ENCODE measurements around the gene KLK10.

DNA sequence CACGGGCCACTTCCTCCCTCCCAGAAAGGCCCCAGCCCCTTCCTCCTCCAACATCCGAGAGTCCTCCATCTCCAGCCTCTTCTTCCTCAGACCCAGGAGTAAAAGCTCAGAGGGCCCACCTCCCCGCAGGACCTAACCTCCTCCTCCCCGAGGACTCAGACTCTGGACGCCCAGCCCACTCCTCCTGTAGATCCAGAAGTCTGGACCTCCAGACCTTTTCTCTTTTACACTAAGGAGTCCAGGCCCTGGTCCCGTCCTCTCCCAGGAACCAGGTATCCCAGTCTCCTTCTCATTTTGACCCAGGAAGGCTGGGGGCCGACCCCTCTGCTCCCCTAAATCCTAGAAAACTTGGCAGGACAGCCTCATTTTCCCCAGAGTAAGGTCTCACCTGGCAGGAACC lies 16.2 kb downstream of the KLK10 start:
- TF ChIP-seq, protein P1, sequence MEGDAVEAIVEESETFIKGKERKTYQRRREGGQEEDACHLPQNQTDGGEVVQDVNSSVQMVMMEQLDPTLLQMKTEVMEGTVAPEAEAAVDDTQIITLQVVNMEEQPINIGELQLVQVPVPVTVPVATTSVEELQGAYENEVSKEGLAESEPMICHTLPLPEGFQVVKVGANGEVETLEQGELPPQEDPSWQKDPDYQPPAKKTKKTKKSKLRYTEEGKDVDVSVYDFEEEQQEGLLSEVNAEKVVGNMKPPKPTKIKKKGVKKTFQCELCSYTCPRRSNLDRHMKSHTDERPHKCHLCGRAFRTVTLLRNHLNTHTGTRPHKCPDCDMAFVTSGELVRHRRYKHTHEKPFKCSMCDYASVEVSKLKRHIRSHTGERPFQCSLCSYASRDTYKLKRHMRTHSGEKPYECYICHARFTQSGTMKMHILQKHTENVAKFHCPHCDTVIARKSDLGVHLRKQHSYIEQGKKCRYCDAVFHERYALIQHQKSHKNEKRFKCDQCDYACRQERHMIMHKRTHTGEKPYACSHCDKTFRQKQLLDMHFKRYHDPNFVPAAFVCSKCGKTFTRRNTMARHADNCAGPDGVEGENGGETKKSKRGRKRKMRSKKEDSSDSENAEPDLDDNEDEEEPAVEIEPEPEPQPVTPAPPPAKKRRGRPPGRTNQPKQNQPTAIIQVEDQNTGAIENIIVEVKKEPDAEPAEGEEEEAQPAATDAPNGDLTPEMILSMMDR (optimal IDR thresholded peaks at IDR 0.05 in 1 of 3, IDR thresholded peaks at IDR 0.05 in 1 of 3, conservative IDR thresholded peaks at IDR 0.05 in 1 of 3; ENCODE audit: extremely low read depth in 1 of 3, insufficient read depth in 2 of 3, low read length in 3 of 3): no peak
- TF ChIP-seq EZH2 (IDR thresholded peaks at IDR 0.05; ENCODE audit: low read length): no peak
